Measurements from ENCODE around the gene SLC2A9.

The SLC2A9 gene

DNA sequence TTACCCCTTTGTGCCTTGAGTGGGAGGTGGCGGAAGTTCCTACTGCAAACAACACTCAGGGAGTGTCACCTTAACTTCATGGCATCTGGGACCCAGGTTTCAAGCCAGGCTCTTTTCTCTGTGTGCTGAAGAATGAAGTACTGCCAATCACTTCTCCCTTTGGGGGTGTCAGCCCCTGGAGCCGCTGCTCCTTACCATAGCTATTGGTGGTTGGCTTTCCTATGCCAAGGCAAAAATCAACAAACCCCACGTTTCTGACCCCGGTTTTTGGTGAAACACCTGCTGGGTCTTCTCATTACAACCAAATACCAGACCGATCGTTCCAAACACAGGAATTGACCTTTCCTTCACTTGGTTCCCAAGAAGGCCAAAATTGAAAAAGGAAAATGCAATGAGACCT, 19.7 kb upstream of the SLC2A9 start:
- no peak for DNase-seq

DNA sequence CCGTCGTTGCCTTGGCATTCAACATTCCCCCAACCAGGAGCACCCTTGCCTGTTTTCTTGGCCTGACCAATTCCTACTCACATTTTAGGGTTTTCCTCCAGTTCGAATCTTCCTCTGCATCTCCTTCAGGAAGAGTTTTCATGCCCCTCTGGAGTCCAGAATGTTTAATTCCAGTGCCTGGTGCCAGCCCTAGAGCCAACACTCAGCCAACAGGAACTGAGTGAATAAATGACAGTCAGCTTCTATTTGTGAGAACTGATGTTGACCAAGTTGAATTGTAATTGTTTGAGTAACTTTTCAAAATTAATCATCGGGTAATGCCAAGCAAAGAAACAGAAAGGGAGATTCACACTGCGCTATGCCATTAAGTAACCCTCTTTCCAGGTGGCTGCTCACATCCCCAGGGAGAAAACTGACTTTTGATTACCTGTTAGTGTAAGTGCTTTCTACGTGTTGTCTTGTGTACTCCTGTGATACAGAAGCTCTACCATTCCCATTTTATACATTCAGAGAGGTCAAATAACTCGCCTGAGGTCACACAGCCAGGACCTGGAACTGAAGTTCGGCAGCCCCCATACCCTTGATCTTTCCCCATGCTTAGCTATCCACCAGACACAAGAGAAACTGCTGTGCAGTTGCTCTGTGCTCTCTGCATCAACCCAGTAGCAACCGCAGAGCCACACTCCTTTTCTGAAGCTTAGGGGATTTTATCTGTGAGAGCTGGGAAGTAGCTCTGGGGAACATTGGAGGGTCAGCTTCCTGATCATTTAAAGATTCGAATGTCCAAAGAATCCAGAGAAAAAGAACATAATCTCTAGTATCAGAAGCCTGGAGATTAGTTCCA, 19.0 kb upstream of the SLC2A9 start:
- no peak for DNase-seq

DNA sequence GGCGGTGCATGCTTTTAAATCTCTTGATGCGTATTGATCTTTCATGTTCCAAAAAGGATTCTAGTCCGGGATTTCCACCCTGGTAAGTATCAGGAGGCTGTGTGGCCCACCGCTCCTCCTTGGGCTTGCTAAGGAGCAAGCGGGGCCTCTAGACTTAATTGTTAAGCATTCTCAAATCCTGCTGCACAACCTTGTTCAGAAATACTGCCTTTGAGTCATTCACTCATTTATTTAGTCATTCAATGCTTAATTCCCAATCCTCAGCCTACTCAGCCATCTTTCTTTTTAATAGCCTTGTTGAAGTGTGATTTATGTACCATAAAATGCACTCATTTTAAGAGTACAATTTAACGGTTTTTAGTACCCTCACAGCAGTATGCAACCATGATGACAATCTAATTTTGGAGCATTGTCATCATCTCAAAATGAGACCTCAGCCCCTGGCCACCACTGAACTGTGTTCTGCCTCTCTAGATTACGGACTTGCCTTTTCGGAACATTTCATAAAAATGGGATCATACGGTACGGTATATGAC, 15.6 kb upstream of the SLC2A9 start:
- no peak for DNase-seq

DNA sequence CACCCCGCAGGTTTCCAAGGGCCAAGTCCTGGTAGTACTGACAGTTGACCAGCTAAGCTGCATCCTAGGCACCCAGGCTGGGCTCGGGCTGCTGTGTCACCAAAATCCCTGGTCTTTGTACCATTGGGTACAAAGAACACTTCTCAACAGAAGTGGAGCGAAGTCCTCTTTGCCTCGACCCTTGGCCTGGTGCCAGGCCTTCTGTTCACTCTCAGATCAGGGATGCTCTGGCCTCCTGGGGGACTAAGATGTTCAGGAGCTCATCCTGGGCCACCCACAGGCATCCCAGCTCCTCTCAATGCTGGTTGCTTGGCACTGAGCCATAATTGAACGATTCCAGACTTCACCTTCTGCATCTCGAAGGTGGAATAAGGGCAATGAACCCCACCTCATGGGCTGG, 13.8 kb upstream of the SLC2A9 start:
- no peak for DNase-seq

DNA sequence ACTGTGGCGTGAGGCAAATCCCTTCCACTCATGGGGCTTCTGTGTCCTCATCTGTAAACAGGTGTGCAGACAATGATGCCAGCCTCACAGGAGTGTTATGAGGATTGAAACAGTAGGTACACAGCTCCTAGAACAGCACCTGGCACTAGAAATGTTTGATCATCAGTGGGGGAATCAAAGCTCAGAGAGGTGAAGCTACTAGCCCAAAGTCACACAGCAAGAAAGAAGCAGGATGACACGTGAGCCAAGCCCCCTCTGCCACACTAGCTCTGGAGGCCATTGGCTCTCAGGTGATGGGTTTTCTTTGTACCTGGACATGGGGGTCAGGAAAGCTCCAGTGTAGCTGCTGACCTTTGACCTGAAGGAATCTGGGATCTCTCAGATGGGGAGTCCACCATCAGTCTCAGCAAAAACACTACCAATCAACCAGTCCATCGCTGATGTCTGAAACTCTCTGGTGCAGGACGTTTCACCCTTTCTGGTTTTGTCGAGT, 13.4 kb upstream of the SLC2A9 start:
- no peak for DNase-seq

DNA sequence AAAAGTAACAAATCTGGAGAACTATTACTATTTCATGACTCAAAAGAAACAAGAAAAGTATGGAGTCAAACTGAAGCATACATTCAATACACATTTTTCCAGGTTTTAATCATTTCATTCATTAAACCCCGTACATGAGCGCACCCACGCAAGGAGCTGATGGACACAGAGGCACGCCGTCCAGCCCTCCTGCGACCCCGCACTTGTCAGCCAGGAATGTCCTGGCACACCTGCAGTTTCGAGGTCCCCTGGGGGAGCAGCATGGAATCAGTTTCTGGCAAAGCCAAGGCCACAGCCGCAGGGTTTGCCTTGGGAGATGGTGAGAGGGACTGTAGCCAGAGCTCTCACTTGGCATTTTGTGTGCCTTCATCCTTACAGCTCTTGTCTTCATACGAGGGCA, 12.8 kb upstream of the SLC2A9 start:
- no peak for DNase-seq

DNA sequence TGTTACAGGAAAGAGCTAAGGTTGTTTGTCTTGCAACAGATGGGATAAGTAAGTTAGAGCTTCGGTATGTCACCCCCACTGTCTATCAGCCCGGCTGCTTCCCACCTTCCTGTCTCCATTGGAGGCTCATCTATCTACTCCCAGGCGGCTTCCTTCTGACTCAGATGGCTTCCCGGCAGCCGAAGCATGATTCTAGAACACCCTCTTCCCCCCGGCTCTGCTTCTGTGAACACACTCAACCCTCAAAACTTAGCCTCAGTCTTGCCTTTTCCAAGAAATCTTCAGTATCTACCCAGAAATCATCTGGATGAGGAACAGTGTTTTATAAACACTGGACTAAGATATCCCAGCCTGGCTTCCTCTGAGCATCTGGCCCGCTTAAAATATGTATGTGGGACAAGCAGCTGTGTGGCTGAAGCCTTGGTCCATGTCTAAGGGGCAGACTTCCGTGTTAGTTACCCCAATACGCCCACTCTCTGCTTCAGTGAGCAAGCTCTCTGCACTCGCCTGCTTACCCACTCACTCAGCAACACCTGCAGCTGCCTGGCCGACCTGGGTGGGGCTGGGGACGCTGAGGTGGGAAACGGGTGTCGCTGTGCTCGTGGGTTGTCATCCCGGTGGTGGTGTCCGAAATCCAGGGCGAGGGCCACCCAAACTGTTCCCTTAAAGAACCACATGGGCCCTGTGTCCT, 12.0 kb upstream of the SLC2A9 start:
- DNase-seq, result no peak

DNA sequence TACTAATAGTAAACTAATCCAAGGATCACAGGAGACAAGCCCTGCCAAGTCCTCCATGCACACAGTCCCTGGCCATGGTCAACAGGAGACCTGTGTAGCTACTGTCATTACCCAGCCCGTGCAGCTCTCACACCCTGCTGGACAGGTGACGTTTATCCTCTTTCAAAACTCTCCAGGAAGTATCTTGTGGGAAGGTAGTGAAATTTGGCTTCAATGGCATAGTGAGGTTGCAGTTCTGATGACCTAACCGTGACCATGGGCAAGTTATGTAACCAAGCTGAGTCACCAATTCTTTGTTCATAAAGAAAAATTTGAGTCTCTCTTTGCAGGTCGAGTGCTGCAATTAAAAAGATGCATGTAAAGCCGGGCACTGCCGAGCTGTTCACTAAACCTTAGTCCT, 11.3 kb upstream of the SLC2A9 start:
- DNase-seq, result no peak

DNA sequence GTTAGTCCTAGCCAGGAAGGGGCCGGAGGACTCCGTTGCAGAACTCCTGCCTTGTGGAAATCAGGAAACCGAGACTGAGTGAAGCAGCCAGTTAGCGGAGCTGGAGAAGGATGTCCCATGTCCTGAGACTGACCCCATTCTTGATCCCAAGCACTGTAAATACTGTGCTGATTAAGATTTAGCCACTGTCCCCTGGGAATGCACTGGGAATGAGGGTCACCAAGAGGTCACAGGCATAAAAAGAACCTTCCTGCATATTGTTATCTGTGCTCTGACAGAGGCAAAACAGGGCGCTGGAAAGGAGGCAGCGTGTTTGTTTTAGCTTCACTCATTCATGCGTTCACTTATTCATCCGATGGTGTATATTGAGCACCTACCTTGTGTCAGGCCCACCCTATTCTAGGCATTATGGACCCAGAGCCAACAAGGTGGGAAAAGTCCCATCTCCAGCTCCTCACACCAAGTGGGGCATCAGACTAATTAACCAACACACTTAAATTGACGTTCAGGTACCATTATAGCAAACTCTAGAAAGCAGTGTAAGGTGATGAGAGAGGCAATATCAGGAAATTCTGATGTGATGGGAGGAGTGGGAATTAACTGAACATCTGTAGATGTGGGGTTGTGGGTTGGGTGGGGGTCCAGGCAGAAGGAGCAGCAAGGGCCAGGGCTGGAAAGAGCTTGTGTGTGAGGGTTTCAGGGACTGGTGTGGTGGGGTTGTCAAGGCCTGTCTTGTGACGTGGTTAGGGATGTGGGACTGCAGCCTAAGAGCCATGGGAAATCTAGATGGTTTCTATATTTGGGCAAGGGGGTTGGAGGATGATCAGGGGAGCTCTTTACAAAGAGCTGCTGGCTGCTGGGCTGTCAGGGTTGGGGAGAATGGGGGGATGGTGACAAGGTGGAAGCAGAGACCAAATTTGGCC, 10.6 kb upstream of the SLC2A9 start:
- no peak for DNase-seq

DNA sequence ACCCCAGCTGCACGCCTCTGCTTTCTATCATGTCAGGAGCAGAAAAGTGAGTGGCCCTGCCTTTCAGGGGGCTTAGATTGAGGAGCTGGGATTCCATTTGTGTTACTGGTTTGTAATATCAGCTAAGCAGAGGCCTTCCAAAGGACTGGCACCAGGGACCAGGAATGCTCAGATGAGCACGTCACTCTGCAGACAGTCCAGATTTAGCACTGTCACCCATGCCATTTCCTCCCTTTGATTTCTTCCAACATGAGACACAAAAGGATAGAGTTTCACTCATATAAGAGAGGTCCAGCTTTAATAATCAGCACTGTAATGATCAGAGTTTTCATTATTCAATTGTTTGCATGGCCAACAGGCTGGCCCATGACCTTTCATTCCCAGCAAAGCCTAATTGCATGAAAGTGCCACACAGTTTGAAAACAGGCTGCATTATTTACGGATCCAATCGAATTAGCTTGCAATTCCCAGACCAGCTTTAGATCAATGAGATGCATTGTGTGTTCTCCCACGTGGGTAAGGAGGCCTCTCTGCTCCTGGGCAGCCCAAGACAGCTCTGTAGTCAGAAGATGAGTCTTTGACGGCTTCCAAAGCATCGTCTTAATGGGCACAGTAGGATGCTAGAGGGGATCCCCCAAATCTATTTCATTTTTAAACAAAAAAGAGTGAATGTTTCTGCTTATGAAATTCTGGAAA, 9.8 kb upstream of the SLC2A9 start:
- no peak for DNase-seq

DNA sequence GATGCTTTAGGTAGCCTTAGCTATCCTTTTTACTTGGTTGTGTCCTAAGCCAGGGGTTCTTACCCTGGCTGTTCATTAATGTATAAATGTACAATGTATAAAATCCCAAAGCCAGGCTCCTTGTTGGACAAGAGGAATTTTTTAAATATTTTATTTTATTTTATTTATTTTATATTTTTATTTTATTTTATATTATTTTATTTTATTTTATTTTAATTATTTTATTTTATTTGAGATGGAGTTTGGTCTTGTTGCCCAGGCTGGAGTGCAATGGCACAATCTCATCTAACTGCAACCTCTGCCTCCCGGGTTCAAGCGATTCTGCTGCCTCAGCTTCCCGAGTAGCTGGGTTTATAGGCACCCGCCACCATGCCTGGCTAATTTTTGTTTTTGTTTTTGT, 8.1 kb upstream of the SLC2A9 start:
- no peak for DNase-seq

DNA sequence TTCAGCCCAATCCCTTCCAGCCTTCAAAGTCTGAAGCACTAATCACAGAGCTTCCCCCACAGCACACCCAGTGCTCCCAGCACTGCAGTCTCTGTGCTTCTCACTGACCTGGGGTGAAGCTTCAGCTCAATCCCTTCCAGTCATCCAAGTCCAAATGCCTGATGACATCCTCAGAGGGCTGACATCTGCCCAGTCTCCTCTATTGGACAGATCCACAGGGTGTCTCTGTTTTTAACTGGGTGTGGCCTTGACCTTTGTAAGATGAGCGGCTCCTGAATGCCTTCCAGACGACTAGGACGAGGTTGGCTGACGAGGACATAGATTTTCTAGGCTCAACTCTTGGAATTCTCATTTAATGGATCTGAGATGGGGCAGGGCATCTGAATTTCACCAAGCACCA, 7.6 kb upstream of the SLC2A9 start:
- no peak for DNase-seq

DNA sequence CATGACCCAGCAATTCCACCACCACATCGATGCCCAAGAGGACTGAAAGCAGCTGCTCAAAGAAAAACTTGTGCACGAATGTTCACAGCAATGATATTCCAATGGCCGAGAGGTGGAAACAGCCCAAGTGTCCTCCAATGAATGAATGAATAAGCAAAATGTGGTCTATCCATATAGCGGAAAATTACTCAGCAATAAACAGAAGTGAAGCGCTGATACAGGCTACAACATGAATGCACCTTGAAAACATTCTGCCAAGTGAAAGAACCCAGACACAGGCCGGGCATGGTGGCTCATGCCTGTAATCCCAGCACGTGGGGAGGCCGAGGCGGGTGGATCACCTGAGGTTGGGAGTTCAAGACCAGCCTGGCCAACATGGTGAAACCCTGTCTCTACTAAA, 5.2 kb upstream of the SLC2A9 start:
- no peak for DNase-seq

DNA sequence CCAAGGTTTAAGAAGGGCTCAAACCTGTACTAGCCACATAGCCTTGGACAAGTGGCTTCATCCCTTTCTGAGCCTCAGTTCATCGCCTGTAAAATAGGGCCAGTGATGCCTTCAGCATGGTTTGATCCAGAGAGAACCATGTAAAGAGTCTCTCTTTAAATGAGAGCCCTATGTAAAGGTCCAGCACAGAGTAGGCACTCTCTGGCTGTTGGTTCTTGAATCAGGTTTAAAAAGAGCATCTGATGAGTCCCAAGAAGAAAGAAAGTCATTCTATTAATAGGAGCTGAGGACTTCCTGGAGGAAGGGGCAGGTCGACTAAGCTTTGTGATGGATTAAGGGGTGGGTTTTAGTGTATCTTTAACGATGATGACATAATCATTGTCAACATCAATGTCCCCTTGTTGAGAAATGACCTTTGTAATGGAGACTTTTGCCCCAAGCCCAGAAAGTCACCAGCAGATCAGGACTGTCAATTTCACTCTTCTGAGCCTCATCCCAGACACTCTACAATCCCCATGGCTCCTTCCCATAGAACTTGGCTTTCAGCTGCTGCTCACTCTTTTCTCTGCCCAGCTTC, 4.0 kb upstream of the SLC2A9 start:
- no peak for DNase-seq

DNA sequence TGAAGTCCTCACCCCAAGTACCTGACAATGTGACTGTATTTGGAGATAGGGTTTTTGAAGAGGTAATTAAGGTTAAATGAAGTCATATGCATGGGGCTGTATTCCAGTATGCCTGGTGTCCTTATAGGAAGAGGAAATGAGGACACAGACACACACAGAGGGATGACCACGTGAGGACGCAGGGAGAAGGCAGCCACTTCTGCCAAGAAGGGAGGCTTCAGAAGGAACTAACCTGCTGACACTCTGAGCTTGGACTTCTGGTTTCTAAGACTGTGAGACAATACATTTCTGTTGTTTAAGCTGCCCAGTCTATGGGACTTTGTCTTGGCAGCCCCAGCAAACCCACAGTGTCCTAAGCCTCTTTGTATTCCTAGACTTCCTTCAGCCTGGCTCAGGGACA, 3.0 kb upstream of the SLC2A9 start:
- no peak for DNase-seq

DNA sequence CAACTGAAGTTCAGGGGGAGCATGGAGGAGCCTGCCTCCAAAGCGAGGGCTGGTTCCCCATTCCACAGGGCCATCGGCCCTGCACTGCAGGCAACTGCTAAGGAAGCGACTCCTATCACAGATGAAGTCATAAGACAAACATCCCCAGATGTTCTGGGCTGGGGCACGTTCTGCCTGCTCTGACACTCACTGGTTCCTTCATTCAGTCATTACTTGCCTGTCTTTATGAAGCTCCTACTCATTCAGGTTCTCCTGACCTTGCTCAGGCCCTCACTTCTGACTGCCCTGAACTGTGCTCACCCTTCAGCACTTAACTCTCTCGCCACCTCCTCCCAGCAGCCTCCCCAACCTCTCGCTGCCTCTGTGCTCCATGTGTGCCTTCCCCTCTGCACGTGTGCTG, 2.5 kb upstream of the SLC2A9 start:
- DNase-seq, result no peak

DNA sequence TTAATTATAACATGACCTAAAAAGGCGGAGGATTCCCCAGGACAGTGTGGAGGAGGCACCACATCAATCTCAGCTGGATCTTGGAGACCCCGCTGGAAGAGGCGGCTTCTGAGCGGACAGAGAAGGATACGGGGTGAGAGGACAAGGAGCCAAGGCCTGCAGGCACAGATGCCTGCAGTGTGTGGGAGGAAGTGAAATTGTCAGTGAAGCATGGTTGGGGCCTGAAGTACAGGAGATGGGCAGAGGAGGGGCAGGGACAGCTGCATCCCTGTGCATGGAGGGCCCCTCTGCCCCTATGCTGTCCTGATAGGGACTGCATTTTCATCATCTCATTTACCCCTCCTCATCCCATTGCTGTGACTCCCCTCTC, 1.7 kb upstream of the SLC2A9 start:
- DNase-seq, result no peak

DNA sequence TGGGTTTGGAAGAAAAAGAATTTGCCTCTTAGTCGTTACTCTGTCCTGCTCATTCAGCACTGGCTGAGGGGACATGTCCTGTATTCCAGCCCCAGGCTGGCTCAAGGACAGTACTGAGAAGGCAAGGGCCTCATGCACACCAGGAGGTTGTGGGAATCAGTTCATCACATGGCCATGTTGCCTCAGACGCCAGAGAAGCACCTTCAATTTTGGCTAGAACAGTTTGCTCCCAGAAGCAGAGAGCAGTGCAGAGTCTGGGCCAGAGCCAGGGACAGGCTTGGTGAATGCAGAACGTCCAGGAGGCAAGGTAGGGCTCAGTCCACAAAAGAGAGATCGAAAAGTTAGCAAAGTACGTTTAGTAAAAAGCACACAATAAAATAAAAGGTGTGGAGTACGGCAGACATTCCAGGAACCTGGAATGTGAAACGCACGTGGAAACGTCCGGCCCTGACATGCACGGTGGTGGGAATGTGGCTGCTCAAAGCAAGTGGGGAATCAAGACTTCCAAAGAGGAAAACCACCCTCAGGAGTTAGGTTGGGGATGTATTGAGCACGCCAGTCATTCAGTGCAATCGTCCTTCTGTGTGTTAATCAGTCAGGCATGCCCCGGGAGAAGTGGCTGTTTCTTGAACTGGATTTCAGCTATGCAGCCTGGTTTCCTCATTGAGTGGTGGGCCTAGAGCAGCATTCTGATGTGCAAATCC, 1.2 kb upstream of the SLC2A9 start:
- no peak for DNase-seq

DNA sequence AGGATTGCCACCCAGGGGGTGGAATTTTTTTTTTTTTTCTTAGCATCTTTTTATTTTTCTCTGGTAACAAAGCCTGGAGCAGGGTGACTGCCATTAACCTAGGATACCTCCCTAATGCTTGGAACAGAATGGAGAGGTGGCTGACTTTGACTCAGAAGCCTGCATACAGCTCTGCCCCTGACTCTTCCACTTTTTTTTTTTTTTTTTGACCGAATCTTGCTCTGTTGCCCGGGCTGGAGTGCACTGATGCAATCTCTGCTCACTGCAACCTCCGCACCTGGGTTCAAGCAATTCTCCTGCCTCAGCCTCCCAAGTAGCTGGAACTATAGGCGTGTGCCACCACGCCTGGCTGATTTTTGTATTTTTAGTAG, 341 bp upstream of the SLC2A9 start:
- DNase-seq, result no peak

DNA sequence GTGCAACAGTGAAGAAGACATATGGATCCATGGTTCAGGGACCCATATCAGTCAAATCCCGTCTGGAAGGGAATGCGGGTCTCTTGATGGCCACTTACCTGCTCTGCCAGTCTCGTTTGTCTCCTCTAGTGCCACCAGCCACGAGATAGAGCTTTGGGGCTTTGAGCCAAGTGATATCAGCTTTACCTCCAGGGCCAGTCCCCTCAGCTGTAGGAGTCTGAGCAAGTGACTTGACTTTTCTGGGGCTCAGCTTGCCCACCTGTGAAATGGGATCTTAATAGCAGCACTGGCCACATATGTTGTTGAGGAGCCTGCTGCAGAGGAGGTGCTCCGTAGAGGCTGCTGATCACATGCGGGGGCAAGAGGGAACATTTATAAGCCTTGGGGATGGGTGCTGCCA, 1.2 kb downstream of the SLC2A9 start:
- DNase-seq, result no peak

DNA sequence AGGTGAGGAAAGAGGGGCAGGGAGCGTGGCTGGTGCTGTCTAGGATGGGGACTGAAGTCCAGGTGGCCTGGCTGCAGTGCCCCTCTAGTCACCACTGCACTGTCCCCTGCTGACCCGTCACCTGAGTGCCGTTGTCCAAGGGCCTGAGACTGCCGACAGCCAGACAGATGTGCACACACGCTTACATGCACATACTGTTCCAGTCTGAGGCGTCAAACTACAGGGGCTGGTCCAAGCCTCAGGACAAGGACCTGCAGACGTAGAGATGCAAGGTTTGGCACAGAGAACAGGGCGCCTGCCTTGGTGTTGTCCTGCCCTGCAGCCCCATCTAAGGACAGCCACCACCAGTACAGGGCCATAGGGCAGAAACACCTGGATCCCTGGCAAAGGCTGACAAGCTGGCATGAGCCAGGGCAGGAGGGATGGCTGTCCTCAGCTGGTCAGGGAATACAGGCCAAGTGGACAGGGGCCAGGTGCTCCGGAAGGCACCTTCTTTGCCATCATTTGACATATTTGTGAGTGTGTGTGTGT, 1.7 kb downstream of the SLC2A9 start:
- no peak for DNase-seq
